Regular cardiac myocyte (primary cell): ENCODE results near the gene SLC39A1. TPM values are rescaled to one million over a fixed set of nuclear protein-coding genes. Genes with fewer than 3 reads are reported as not detected.

Experiments used
- total RNA-seq: library from RNA; depleted of rRNA; stranded (reverse); fragments of >200 nt; gene quantifications from 2 replicates; pipeline ENCODE4 v1.2.3, GENCODE V29; 2014

Gene SLC39A1
- total RNA-seq, result 102 and 123 TPM in 2 replicates

GRCh38 chr1:153963030-153963849 is at the start of gene SLC39A1:
Gene SLC39A1 (minus strand): TSS chr1:153963537. CDS start chr1:153962715, 822 bp downstream.

GRCh38 chr1:153990468-153991150 is 27.3 kb upstream of the SLC39A1 start, which contains the start of gene RPS27:
Gene RPS27 (plus strand): TSS chr1:153990762. CDS start chr1:153990797, 35 bp downstream.

GRCh38 chr1:153985941-153986761 is 22.8 kb upstream of the SLC39A1 start, which contains the start of gene RAB13:
Gene RAB13 (minus strand): TSS chr1:153986339. CDS start chr1:153986236, 103 bp downstream.

GRCh38 chr1:153977250-153978240 is 14.2 kb upstream of the SLC39A1 start, which contains the start of gene JTB:
Gene JTB (minus strand): TSS chr1:153977674. CDS start chr1:153977252, 422 bp downstream.

GRCh38 chr1:153967107-153967999 is 4.0 kb upstream of the SLC39A1 start, which contains the start of gene CREB3L4:
Gene CREB3L4 (plus strand): TSS chr1:153967902. CDS start chr1:153968526, 624 bp downstream.

GRCh38 chr1:153958111-153958960 is 5.0 kb downstream of the SLC39A1 start, which contains the start of gene CRTC2:
Gene CRTC2 (minus strand): TSS chr1:153958612. CDS start chr1:153958497, 115 bp downstream.

GRCh38 chr1:153946622-153947241 is 16.6 kb downstream of the SLC39A1 start, which contains the start of gene DENND4B:
Gene DENND4B (minus strand): TSS chr1:153946718. CDS start chr1:153944374, 2,344 bp downstream.

GRCh38 chr1:153922972-153923925 is 40.1 kb downstream of the SLC39A1 start, which contains the start of gene GATAD2B:
Gene GATAD2B (minus strand): TSS chr1:153922972. CDS start chr1:153828347, 94,625 bp downstream.

Other genes starting within 250 kb of the SLC39A1 start
- 26.5 and 29.7 TPM in 2 replicates for gene INTS3, start 235.5 kb downstream of the SLC39A1 start, total RNA-seq
- gene SLC27A3, start 188.1 kb downstream of the SLC39A1 start, total RNA-seq, result 6.1 and 8.5 TPM in 2 replicates
- gene GATAD2B, start 40.6 kb downstream of the SLC39A1 start, total RNA-seq, result 2.5 and 3.1 TPM in 2 replicates
- gene DENND4B, start 16.8 kb downstream of the SLC39A1 start, total RNA-seq, result 12.1 and 17.2 TPM in 2 replicates
- 1.9 and 2.8 TPM in 2 replicates for gene CRTC2, start 4.9 kb downstream of the SLC39A1 start, total RNA-seq
- 4.6 and 6.5 TPM in 2 replicates for gene CREB3L4, start 4.4 kb upstream of the SLC39A1 start, total RNA-seq
- 172 and 183 TPM in 2 replicates for gene JTB, start 14.1 kb upstream of the SLC39A1 start, total RNA-seq
- gene RAB13, start 22.8 kb upstream of the SLC39A1 start, total RNA-seq, result 96.4 and 134 TPM in 2 replicates
- gene RPS27, start 27.2 kb upstream of the SLC39A1 start, total RNA-seq, result 915 and 1,485 TPM in 2 replicates
- under 0.01 and 0.28 TPM in 2 replicates for gene NUP210L, start 191.5 kb upstream of the SLC39A1 start, total RNA-seq
- 371 and 963 TPM in 2 replicates for gene TPM3, start 228.6 kb upstream of the SLC39A1 start, total RNA-seq
- gene CFAP141, start 242.8 kb upstream of the SLC39A1 start, total RNA-seq, result not detected in 2 replicates